ENCODE measurements around the gene TPK1. TPM values are rescaled to one million over a fixed set of nuclear protein-coding genes. Genes with fewer than 3 reads are reported as not detected.

Gene TPK1
- total RNA-seq, 3 donors from 2014 or later = 11.4 to 14.2 (median 13.3) TPM

DNA sequence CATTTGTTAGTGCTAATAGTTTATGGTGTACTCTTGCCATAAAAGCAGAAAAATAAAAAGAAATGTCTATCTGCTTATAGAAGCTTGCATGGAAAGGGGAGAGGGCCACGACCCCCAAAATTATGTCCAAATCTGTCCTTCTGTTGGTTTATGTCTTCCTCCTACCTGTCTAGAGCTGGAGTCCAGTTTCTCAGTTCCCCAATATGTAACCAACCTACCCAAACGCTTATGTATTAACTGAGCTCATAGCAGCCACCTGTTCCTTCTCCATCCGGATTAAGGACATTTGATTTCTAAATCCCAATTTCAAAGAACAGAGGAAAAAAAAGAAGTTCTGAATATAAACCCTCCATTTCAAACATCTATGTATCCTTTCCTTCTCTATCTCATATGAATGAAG is 30.3 kb upstream of the TPK1 start:
- H3K4me3 ChIP-seq = no peak overlapping the region
- DNase-seq (no peak), ATAC-seq (no peak)
- H3K9me3 ChIP-seq = no peaks in the 10 kb centered on the region
- H3K36me3 ChIP-seq (ENCODE audit: low read depth) = no peaks in the 10 kb centered on the region
- TF ChIP-seq, protein P1, sequence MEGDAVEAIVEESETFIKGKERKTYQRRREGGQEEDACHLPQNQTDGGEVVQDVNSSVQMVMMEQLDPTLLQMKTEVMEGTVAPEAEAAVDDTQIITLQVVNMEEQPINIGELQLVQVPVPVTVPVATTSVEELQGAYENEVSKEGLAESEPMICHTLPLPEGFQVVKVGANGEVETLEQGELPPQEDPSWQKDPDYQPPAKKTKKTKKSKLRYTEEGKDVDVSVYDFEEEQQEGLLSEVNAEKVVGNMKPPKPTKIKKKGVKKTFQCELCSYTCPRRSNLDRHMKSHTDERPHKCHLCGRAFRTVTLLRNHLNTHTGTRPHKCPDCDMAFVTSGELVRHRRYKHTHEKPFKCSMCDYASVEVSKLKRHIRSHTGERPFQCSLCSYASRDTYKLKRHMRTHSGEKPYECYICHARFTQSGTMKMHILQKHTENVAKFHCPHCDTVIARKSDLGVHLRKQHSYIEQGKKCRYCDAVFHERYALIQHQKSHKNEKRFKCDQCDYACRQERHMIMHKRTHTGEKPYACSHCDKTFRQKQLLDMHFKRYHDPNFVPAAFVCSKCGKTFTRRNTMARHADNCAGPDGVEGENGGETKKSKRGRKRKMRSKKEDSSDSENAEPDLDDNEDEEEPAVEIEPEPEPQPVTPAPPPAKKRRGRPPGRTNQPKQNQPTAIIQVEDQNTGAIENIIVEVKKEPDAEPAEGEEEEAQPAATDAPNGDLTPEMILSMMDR (IDR thresholded peaks at IDR 0.05) = no peak
- no peaks in the 10 kb centered on the region for H3K4me1 ChIP-seq (ENCODE audit: low read depth)
- intact Hi-C loops (cut with DNase I, micrococcal nuclease) = no loop called here

DNA sequence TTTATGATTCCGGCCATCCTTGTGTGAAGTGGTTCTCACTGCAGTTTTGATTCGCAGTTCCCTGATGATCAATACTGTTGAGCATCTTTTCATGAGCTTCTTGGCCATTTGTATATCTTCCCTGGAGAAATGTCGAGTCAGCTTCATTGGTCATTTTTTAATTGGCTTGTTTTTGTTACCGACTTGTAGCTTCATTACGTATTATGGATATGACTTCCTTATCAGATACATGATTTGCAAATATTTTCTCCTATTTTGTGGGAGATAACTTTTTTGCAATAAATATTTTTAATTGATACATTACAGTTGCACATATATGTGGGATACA is 27.4 kb upstream of the TPK1 start:
- H3K4me3 ChIP-seq = no peak overlapping the region
- ATAC-seq (no peak), DNase-seq (no peak)
- H3K36me3 ChIP-seq (ENCODE audit: low read depth) = no peaks in the 10 kb centered on the region
- intact Hi-C loops (cut with DNase I, micrococcal nuclease) = no loop called here
- H3K4me1 ChIP-seq (ENCODE audit: low read depth) = no peaks in the 10 kb centered on the region
- no peaks in the 10 kb centered on the region for H3K9me3 ChIP-seq
- TF ChIP-seq, protein P1 (IDR thresholded peaks at IDR 0.05) = no peak

DNA sequence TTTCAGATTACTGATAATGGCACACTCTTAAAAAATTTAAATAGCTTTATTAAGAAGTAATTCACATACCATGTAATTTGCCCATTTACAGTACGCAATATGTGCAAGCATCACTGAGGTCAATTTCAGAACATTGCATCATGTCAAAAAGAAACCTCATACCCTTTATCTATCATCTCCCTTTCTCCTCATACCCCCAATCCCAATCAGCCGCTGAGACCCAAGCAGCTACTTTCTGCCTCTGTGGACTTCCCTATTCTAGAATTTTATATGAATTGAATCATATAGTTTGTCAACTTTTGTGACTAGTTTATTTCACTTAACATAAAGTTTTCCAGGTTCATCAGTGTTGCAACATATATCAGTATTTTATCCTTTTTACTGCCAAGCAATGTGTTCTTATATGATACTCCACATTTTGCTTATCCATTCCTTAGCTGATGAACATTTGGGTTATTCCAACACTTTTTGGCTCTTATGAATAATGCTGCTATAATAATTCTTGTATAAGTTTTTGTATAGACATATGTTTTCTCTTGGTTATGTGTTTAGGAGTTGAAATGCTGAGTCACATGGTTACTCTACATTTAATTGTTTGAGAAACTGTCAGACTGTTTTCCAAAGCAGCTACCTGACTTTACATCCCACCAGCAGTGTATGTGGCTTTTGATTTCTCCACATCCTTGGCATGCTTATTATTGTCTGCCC is 26.9 kb upstream of the TPK1 start:
- Histone ChIP-seq H3K9me3 (no peaks in the 10 kb centered on the region), H3K4me3 (no peak overlapping the region), H3K36me3 (ENCODE audit: low read depth) (no peaks in the 10 kb centered on the region), H3K4me1 (ENCODE audit: low read depth) (no peaks in the 10 kb centered on the region)
- intact Hi-C loops (cut with DNase I, micrococcal nuclease) = no loop called here
- TF ChIP-seq, protein P1 (IDR thresholded peaks at IDR 0.05) = no peak
- DNase-seq = no peak
- ATAC-seq = no peak

DNA sequence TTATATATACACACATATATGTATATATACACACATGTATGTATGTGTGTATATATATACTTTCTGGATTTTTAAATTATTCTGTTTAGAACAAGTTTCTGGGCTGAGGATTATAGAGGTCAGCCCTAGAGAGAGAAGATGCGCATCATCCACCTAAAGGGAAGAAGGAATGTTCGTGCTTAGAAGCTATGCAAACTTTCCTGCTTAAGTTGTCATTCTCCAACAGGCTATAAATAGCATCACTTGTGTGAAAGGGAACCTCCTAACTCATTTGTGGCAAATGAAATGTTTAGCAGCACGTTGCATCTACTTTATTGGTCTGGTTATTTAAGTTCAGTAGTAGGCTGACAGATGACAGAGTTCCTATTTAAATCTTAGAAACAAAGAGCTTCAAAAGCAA is 23.9 kb upstream of the TPK1 start:
- intact Hi-C loops (cut with DNase I, micrococcal nuclease) = no loop called here
- DNase-seq (no peak), ATAC-seq (no peak)
- Histone ChIP-seq H3K9me3 (no peaks in the 10 kb centered on the region), H3K4me1 (ENCODE audit: low read depth) (no peaks in the 10 kb centered on the region), H3K4me3 (no peak overlapping the region), H3K36me3 (ENCODE audit: low read depth) (no peaks in the 10 kb centered on the region)
- TF ChIP-seq, protein P1 (IDR thresholded peaks at IDR 0.05) = no peak

DNA sequence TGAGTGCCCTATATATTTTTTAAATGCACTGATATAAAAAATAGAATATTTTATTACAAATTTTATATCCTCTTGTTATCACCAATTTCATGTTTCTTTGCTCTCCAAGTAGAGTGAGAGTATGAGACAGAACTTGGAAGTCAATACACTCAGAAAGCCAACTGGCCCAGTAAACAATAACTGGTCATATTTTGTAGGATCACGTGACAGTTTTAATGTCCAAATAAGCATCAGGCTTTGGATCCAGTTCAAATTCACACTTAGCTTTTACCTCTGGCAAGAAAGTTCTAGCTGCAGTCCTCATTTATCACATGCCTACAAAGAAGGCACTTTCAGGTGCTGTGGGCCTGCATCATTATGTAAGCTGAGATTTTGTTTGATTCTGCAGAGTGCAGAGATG is 21.6 kb upstream of the TPK1 start:
- H3K4me3 ChIP-seq = no peak overlapping the region
- H3K4me1 ChIP-seq (ENCODE audit: low read depth) = no peaks in the 10 kb centered on the region
- no peaks in the 10 kb centered on the region for H3K9me3 ChIP-seq
- no peak for DNase-seq
- TF ChIP-seq, protein P1 (IDR thresholded peaks at IDR 0.05) = no peak
- H3K36me3 ChIP-seq (ENCODE audit: low read depth) = no peaks in the 10 kb centered on the region
- intact Hi-C loops (cut with DNase I, micrococcal nuclease) = no loop called here
- ATAC-seq = no peak
